NCI-H1105 (cell line): ENCODE data around the gene PAN3.

Experiments used
- DNase-seq: peaks from one replicate; lab custom pipeline; 2025; lab: John Stamatoyannopoulos, UW

Gene PAN3

GRCh38 chr13:28301839-28302238, 163.5 kb downstream of the PAN3 start:
- no peak for DNase-seq

GRCh38 chr13:28306325-28306724, 168.0 kb downstream of the PAN3 start:
- no peak for DNase-seq

- no peak for DNase-seq
These were observed 175.2 kb downstream of the PAN3 start for GRCh38 chr13:28313579-28313978.

- no peak for DNase-seq
These were observed 176.5 kb downstream of the PAN3 start for GRCh38 chr13:28314879-28315278.

- no peak for DNase-seq
These were observed 177.8 kb downstream of the PAN3 start for GRCh38 chr13:28316129-28316528.

- DNase-seq: no peak
These were observed 178.5 kb downstream of the PAN3 start for GRCh38 chr13:28316836-28317235.

- DNase-seq: no peak
These were observed 180.2 kb downstream of the PAN3 start for GRCh38 chr13:28318496-28318895.

GRCh38 chr13:28319528-28319927, 181.2 kb downstream of the PAN3 start:
- DNase-seq: no peak

- DNase-seq: no peak
These were observed 181.9 kb downstream of the PAN3 start for GRCh38 chr13:28320209-28320608.

- DNase-seq: no peak
These were observed 182.7 kb downstream of the PAN3 start for GRCh38 chr13:28320884-28321574.

GRCh38 chr13:28321756-28322155, 183.4 kb downstream of the PAN3 start:
- DNase-seq: no peak

- DNase-seq: no peak
These were observed 184.0 kb downstream of the PAN3 start for GRCh38 chr13:28322256-28322905.

- DNase-seq: no peak
These were observed 185.9 kb downstream of the PAN3 start for GRCh38 chr13:28324181-28324789.

- DNase-seq: no peak
These were observed 186.7 kb downstream of the PAN3 start for GRCh38 chr13:28325022-28325421.

GRCh38 chr13:28326056-28326455, 187.7 kb downstream of the PAN3 start:
- DNase-seq: no peak

- DNase-seq: no peak
These were observed 189.3 kb downstream of the PAN3 start for GRCh38 chr13:28327373-28328270.

GRCh38 chr13:28328271-28328607, 189.9 kb downstream of the PAN3 start:
- DNase-seq: no peak

GRCh38 chr13:28329395-28330158, 191.2 kb downstream of the PAN3 start:
- no peak for DNase-seq

GRCh38 chr13:28333204-28333881, 195.0 kb downstream of the PAN3 start:
- no peak for DNase-seq

GRCh38 chr13:28336193-28336657, 197.9 kb downstream of the PAN3 start:
- no peak for DNase-seq
